Subcutaneous adipose tissue (tissue), 4 donors: ENCODE results near the gene CASP6. TPM values are rescaled to one million over a fixed set of nuclear protein-coding genes. Genes with fewer than 3 reads are reported as not detected.

ENCODE experiments used
- CTCF ChIP-seq: fragments of 450-650 bp; IDR thresholded peaks from one replicate; pipeline ENCODE4 v1.5.1; 2016; ENCODE audit warnings: low read depth, mild to moderate bottlenecking, control low read depth, antibody characterized with exemption, moderate library complexity
- total RNA-seq, 4 donors: library from RNA; depleted of rRNA; stranded (reverse); fragments of >200 nt; gene quantifications; one replicate each; pipeline ENCODE4 v1.1.0, GENCODE V29; 2016

The CASP6 gene
- total RNA-seq, 4 donors from 2014 or later, result 7.3 to 30.0 (median 24.1) TPM

- TF ChIP-seq CTCF, result no peak
These were observed 26.7 kb upstream of the CASP6 start, which contains the start of gene PLA2G12A for GRCh38 chr4:109729718-109730618. PLA2G12A (minus strand) TSS chr4:109730070; CDS start chr4:109729809, 261 bp downstream.

GRCh38 chr4:109729117-109729717 lies 26.0 kb upstream of the CASP6 start:
- no peak for TF ChIP-seq CTCF

GRCh38 chr4:109728385-109728784 lies 25.1 kb upstream of the CASP6 start:
- TF ChIP-seq CTCF, result no peak

GRCh38 chr4:109723110-109723509 lies 19.9 kb upstream of the CASP6 start:
- TF ChIP-seq CTCF, result no peak

- TF ChIP-seq CTCF, result no peak
These were observed 19.1 kb upstream of the CASP6 start for GRCh38 chr4:109722357-109722756.

GRCh38 chr4:109721033-109721432 lies 17.8 kb upstream of the CASP6 start:
- no peak for TF ChIP-seq CTCF

GRCh38 chr4:109719604-109720003 lies 16.4 kb upstream of the CASP6 start:
- TF ChIP-seq CTCF, result no peak
